HG02970 (cell line): Measurements from ENCODE around the gene TMPRSS2.

Experiments
- ATAC-seq: cut with Tn5 transposase; IDR thresholded peaks from one replicate; pipeline ENCODE4 v1.9.1; 2021; ENCODE audit warnings: mild to moderate bottlenecking, moderate library complexity, moderate number of reproducible peaks; ENCODE audit not compliant: unreplicated experiment, low FRiP score

Gene TMPRSS2

GRCh38 chr21:41458121-41458520 lies 49.8 kb downstream of the TMPRSS2 start:
- no peak for ATAC-seq

GRCh38 chr21:41453761-41454160 lies 54.2 kb downstream of the TMPRSS2 start:
- ATAC-seq = no peak

- ATAC-seq = no peak
Observed at GRCh38 chr21:41453198-41453597, 54.8 kb downstream of the TMPRSS2 start.

- no peak for ATAC-seq
Observed at GRCh38 chr21:41451753-41452676, 55.9 kb downstream of the TMPRSS2 start.

- no peak for ATAC-seq
Observed at GRCh38 chr21:41449613-41450012, 58.3 kb downstream of the TMPRSS2 start.

GRCh38 chr21:41447356-41447755 lies 60.6 kb downstream of the TMPRSS2 start:
- no peak for ATAC-seq

DNA sequence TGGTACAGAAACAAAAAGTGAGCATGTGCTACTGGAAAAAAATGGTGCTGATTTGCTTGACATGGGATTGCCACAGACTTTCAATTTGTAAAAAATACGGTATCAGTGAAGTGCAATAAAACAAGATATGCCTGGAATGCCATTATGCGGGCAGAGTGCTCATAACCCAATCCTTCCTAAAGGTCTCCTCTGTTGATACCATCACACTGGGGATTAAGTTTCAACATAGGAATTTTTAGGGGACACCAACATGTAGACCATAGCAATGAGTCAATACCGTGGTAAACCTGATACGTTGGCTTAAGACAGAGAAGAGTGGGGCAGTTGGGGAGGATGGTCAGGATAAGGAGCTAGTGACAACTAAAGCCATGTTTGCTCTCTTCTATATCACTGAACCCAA lies 61.4 kb downstream of the TMPRSS2 start:
- ATAC-seq = no peak

DNA sequence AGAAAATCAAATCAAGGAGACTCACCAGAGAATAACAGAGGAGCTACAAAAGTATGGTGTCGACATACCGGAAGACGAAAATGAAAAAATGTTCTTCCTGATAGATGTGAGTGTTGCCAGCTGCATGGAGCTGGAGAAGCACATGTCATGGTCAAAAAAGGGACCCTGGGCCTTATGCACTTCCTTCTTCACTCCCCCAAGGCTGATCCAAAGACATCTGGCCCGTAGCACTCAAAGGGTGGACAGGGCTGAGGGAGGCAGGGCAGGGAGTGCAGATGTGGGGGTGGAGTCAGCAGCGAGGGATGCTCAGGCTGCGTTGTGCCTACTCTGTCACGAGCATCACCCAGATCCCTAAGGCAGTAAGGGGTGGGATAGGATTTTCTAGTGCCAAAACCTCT lies 62.5 kb downstream of the TMPRSS2 start:
- no peak for ATAC-seq

DNA sequence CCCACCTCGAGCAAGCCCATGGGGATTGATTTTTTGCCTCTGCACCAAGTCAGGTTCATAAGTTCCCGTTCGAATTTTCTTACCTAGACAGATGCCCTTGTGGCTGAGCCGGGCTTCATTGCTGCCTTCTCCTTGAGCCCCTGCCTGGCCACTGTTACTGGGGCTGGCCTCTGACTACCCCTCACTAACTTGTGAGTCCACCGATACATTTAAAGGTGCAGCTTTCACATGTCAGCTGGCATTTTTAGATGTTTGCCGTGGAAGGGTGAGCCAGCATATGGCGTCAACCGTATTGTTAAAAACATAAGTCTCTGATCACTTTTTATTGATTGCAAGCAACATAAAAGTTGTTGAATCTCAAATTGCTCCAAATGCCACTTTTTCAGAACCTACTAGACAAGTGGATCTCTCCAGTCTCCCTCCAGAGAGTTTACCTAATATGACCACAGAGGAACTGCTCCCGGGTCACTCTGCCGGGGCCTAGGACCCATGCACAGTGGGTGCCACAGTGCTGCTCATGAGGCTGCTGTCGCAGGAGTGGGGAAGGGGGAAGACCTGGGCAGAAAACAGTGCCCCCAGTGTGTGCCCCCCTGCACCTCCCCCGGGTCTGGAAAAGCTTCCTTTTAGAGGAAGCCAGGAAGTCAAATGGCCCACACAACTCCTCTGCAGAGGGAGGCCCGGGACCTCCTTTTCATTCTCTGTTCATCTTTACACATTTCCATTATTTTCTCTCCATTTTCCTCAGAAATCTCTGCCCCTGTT lies 63.1 kb downstream of the TMPRSS2 start:
- no peak for ATAC-seq

GRCh38 chr21:41443562-41443961 lies 64.4 kb downstream of the TMPRSS2 start:
- no peak for ATAC-seq

DNA sequence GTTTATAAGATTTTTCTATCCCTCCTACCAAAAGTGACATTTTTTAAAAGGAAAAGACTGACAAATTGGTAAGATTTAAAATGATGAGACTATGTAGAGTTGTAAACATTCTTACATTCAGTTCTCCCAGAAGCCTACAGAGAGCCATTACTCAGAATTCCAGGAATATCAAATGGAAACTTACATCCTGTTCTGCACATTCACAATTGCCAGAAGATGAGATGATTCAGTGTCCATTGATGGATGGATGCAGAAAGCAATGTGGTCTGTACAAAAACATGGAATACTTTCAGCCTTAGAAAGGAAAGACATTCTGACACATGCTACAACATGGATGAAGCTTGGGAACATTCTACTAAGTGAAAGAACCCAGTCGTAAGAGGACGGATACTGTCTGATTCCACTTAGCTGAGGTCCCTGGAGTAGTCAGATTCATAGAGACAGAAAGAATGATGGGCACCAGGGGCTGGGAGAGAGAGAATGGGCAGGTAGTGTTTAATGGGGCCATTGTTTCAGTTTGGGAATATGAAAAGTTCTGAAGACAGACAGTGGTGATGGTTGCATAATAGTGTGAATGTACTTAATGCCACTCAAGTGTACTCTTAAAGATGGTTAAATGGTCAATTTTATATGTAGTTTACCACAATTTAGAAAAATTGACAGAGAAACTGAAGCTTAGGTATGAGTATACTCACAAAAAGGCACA lies 65.3 kb downstream of the TMPRSS2 start:
- ATAC-seq = no peak

DNA sequence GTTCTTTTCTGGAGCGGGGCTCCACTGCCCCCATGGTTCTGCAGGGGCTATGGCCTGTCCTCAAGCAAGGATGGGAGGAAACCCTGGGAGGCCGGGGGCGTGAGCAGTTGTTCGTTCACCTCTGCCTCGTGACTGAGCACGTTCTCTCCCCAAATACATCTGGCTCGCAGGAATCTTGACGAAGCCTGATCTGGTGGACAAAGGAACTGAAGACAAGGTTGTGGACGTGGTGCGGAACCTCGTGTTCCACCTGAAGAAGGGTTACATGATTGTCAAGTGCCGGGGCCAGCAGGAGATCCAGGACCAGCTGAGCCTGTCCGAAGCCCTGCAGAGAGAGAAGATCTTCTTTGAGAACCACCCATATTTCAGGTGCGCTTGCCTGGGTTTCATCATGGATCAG lies 66.4 kb downstream of the TMPRSS2 start:
- ATAC-seq = no peak

DNA sequence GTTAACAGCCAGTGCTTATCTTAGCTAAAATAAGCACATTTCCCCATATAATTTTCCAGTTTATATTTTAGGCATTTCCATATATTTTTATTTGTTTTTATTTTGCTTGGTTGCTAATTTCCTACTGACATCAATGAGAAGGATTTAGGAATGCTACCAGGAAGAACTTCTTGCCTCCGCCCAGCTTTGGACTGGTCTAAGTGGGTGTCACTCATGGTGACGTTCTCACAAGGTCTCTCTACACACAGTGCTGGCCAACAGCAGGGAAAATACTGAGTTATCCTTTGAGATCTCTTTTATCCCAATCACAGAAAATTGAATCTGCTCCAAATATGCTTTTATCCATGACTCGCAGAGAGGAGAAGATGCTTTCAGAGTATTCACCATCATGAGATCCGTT lies 68.7 kb downstream of the TMPRSS2 start:
- ATAC-seq = no peak

DNA sequence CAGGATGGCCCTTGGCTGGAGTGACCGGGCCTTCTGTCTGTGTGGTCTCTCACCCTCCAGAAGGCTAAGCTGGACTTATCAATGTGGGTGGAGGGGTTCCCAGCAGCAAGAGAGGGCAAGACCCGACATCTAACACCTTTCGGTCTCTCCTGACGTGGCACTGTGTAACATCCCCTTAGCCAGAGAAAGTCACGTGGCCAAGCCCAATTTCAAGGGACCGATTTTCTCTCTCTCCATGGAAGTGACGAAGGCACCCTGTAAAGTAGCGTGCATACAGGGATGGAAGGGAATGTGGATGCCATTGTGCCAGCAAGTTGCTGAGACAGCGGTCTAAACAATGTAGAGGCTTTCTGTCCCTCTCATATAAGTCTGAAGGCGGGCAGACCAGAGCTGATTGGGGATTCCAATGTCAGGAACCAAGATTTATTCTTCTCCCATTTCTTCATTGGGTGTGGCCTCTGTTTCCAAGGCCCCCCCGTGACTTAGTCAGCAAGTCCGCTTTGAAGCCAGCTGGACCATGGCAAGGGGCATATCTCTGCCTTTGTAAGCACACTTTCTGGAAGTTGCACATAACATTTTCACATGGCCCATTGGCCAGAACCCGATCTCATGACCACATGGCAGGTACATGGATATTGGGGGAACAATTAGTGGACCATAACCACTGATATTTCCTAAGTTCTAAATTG lies 69.4 kb downstream of the TMPRSS2 start:
- ATAC-seq = no peak

- no peak for ATAC-seq
Observed at GRCh38 chr21:41437729-41438128, 70.2 kb downstream of the TMPRSS2 start.

GRCh38 chr21:41435706-41436105 lies 72.3 kb downstream of the TMPRSS2 start:
- no peak for ATAC-seq

DNA sequence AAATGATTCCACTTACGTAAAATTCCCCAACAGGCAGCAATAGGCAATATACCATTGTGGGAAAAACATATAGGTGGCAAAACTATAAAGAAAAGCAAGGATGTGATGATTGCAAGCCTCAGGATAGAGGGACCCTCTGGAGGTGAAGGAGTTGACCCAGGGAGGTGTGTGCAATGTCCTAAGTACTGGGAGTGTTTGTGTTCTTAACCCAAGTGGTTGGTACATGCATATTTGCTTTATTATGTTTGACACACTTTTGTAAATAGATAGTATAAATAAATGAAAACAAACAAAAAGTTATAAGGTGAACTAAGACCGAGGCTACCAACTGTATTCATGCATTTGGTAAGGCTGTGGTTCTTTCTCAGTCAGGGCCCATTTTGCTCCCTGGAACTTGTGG lies 74.4 kb downstream of the TMPRSS2 start:
- ATAC-seq = no peak

- ATAC-seq = no peak
Observed at GRCh38 chr21:41432562-41433460, 75.1 kb downstream of the TMPRSS2 start.

GRCh38 chr21:41431788-41432548 lies 76.0 kb downstream of the TMPRSS2 start:
- no peak for ATAC-seq
